GM18508 (cell line): ENCODE data around the gene RAG1.

ENCODE experiments used
- ATAC-seq: cut with Tn5 transposase; IDR thresholded peaks from one replicate; pipeline ENCODE4 v1.9.1; 2021; ENCODE audit warnings: moderate number of reproducible peaks; ENCODE audit not compliant: insufficient read depth, unreplicated experiment

Gene RAG1

DNA sequence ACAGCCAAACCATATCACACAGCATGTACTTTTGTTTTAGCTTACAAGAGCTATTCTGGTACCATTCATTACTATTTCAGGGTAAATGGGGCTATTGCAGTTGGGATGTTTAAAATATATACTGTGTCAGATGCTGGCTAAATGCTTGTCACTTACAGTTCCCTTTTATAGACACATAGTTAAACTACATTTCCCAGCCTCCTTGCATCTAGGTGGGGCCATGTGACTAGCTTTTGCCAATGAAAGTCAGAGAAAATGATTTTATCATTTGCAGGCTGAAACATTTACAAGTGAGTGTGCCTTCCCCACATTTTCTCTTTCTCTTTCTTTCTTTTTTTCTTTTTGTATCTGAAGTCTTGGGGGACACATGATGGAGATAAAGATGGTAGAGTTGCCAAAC is 18.7 kb downstream of the RAG1 start:
- ATAC-seq: no peak

DNA sequence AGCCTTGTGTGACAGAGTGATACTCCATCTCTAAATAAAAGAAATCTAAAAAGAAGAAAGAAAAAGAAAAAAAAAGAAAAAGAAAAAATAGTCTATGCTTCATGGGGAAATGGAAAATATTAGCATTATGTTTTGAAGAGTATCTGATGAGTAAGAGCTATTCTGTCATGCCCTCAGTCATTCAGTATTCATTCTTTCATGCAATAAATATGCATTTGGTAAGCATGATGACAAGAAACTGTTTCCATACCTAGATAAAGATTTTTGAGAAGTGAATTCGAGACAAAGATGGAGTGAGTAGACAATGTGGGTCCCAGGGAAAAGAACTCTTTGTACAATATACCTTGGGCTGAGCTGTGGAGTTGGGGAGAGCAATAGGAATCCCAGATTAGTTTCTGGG is 20.3 kb downstream of the RAG1 start:
- no peak for ATAC-seq

DNA sequence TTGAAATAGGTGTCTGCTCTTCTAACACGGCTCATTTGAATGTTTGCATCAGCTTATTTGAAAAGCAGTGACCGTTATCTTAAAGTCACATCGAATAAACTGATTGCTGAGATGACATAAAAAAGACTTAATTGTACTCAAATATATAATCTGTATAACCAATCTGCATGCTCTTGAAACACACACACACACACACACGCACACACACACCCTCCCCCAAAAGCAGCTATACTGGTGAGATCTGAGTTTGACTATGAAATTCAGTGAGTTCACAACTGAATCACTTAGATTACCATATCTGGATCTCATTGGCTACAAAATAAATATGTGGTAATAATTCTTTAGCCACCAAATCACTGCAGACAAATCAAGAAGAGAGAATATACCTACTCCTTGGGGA is 22.7 kb downstream of the RAG1 start:
- no peak for ATAC-seq

DNA sequence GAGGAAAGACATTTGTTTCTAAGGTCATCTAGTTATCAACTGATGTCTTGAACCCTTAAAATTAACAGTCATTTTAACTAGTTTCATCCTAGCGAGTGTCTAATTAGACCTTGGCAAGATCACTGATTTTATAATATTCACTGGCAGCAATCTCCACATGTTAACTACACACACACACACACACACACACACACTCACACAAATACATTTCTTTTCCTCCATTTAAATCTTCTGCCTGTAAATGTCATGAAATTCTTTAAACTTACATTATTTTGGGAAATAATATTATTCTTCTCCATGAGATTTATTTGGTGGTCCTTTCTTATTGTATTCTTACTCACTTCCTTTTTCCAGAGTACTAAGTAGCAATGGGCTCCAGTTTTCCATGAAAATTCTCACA is 23.6 kb downstream of the RAG1 start:
- ATAC-seq: no peak

DNA sequence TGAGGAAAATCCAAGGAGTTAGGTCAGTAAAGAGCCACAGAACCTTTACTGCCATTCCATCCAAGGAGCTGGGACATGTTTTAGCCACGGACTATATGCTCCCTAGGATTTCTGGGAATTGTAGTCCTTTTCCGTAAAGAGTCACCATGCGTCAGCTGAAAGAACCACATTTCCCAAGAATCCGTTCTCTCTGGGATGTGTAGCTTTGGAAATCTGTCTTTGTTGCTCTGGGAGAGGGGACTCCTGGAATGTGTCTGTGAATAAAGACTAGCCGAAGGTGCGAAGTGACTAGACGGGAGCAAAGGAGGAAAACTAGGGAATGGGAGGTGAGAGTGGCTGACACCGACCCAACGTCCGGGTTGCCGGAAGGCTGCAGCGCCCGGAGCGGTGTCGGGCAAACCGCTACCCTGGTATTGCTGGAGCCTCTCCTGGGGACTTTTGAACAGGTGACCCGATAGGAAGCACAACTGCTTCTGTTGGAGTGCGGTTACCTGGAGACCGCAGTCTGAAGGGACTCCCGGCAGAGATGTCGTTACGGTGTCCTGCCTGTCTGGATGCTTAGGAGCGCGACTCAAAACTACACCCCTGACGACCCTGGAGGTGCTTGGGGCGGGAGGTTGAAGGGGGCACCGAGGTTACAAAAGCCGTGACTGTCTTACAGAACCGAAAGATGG is 26.6 kb downstream of the RAG1 start, which contains the start of gene IFTAP:
TSS of gene IFTAP (plus strand) at position 187 of the 674 bp plus-strand sequence. CDS start 15,602 bp downstream, outside the sequence.
- ATAC-seq: peak; percentile 78

DNA sequence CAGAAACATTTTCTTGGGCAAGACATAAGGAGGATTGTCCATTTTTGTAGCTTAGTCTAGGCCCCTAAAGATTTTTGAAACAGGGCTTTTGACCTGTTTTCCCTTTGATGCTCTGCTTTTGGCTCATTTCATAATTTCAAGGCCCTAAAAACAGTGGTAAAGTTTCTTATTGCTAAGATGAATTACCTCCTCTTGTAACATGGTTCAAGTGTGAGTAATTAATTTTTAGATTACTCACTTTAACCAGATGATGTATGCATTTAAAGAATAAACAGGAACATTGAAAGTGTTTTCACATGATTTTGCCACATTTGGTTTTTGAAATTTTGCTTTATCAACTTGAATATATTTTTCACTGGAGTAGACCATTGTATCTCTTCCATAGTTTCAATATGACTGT is 29.1 kb downstream of the RAG1 start:
- no peak for ATAC-seq

DNA sequence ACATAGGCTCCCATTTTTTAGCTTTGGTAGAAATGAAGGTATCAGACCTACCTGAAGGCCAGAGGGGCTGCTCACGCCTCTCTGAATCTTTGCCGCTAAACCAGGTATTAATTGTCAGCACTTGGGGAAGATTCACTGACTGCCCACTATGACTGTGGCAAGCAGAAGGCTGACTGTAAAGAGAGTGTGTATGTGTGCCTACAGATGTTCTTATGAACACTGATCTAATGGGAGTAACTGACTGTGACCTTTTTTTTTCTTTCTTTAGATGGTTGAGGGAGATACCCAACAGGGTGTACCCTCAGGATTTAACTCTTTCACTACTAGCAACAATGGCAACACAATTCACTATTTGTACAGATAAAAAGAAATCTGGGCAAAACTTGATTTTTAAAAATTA is 30.2 kb downstream of the RAG1 start, which contains the start of gene RAG2:
TSS of gene RAG2 (minus strand) at position 186 of the 400 bp plus-strand sequence. CDS start 4,068 bp downstream, outside the sequence.
- ATAC-seq: no peak

DNA sequence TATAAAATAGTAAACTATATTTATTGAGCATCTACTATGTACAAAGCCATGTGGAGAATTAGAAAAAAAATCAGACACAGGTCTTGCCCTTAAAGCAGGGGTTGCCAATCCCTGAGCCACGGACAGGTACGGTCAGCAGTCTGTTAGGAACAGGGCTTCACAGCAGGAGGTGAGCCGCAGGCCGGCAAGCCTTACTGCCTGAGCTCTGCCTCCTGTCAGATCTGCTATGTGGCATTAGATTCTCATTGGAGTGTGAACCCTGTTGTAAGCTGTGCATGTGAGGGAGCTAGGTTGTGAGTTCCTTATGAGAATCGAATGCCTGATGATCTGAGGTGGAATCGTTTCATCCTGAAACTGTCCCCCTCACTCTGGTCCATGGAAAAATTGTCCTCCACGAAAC is 32.4 kb downstream of the RAG1 start:
- ATAC-seq: no peak

DNA sequence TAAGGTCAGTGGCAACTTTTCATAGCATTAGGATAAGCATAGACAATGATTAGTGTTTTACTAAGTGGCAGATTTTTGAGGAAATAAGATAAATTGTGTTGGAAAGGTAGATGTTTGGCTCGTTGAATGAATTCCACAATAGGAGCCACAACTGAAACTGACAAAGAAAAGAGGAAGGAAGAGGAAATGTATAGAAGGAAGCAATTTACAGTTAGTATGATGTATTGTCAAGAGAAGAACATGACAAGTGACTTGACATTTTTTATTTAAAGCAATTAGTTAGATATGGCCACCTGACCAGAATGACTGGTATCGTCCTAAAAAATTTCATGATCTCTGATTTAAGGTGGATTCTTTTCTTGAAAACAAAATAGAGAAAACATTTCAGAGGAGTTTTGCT is 33.3 kb downstream of the RAG1 start:
- ATAC-seq: no peak

DNA sequence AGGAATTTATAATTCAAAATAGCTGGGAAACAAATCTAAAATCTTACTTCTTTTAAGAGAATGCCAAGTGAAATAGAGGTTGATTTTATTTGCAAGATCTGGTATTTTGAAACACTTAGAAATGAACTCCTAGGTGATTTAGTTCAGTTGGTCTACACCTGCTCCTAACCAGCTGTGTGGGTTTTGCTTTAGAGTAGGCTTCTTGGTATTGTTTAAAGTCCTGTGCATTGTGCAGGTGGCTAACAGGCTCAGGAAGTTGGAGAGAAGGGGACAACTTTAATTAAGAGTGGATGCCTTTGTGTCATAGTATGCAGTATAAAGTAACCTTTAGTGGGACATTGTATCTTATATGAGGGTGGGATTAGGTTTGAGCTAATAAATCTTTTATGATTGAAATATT is 34.3 kb downstream of the RAG1 start:
- no peak for ATAC-seq

DNA sequence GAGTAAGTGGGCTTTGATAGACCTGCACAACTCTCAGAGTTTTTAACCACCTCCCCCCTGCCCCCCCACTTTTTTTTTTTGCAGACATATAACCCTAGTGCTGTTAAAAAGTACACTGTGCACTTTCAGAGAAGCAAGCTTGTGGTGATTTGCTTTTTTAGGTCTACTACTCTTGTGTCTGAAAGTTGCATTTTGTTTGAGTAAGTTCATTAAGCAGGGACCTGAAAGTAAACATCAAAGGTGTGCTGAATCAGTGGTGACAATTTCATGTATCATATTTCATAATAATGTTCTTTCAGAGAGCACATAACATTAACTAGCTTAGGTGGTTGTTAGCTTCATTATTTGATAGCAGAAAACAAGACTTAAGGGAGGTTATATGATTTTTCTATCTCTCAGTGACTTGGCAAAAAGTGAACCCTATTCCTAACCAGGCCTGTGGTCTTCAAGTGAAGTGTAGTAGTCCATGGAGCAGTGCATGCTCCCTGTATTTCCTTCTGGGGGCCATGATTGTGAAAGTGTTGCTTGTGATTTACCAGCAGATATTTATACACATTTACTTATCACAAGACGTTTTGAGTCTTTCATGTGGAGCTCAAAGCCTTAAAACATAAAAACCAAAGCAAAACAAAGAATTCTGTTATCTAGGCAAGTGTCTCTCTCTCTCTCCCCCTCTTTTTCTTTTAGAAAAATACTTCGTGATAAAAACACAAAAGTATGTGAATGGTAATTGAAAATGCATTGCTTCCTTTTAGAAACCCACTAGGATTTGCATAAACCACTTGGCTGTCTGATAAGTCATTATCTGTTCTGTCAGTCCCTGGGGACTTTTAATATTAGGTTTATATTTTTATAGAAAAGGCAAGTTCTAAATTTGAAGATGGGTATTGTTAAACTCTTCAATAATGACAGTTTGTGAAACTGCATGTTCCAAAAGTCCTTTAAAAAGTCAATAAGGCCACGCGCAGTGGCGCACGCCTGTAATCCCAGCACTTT is 37.7 kb downstream of the RAG1 start:
- peak; percentile 62 for ATAC-seq

DNA sequence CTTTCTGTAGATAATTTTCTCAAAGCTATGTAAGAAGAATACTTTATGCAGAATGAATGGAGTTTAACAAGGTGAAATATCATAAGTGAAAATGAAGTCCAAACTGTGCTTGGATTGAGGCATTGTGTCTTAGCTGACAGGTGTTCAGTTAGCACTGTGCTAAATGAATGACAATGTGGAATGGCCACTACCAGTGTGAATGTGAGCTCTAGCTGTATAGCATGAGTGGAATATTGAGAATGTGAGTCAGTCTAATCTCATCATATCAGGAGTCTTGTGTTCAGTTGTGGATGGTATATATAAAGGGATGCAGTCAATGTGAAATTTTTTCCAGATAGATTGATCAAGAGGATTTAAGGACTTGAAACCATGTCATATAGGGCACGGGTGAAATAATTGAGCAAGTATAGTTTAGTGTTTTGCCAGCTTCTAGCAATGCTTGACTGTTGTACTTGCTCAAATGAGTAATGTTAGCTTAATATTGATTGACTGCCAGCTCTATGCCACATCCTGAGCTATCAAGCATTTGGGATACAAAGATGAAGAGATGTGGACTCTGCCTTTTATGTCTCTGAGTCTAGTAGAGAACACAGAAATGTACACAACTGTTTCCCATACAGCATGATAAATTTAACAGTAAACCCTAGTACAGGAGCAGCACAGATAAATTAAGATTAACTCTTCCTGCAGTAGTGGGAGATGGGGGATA is 40.8 kb downstream of the RAG1 start:
- ATAC-seq: no peak

DNA sequence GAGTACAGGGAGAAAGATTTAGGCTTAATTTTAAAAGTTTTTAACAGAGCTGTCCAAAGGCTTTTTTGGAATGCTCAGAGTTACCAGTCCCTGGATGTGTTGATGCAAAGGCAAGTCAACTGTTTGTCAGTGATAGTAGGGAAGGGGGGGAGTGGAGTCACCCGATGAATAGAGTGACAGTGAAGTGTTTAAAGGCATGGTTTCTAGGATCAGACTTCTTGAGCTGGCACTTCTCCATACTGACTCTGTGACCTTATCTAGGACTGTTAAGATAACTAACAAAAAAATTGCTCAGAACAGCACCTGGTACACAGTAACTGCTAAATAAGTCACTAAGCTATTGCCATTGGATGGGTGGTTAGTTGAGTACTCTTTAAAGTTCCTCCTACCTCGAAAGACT is 41.6 kb downstream of the RAG1 start:
- no peak for ATAC-seq

DNA sequence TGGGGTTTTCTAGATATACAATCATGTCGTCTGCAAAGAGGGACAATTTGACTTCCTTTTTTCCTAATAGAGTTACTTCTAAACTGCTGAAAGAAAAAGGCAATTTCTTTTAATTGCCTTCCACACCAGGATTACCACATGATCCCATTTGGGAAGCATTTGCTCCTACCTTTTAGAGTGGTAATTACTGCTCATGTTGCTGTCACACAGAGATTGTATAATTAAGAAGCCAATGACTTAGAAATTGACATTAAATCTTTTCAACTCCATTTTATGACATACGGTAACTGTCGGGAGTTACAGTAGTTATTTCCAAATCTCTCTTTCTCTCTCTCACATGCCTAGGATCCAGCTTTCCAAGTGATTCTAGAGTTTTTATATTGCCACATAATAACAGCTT is 48.0 kb downstream of the RAG1 start:
- ATAC-seq: no peak

DNA sequence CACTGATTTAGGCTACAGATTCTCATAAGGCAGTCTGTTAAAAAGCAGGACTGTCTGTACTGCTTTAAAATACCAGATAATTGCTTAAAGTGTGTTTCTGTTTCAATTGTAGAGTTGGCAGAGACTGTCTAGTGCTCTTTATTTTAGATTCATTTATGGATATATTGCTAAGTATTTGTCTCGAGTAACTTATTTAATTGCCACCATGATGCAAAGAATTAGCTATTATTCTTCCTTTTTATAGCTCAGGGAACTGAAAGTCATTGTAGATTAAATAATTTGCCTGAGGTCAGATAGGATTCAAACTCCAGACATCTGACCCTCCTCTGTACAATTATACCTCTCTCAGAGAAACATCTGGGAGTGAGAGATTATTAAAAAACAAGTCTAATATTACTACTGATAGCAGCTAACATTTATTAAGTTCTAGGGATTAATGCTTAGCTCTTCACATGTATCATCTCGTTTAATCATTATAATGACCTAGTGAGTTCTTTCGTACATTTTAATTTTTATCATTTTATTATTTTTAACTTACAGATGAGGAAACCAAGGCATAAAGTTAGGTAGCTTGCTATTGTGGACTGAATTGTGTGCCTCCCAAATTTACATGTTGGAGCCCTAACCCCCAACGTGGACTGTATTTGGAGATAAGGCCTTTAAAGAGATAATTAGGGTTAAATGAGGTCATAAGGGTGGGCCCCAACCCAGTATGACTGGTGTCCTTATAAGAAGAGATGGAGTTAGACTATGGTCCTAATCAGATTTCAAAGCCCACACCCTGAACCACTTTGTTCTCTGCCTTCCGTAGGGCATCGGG is 49.9 kb downstream of the RAG1 start:
- no peak for ATAC-seq

DNA sequence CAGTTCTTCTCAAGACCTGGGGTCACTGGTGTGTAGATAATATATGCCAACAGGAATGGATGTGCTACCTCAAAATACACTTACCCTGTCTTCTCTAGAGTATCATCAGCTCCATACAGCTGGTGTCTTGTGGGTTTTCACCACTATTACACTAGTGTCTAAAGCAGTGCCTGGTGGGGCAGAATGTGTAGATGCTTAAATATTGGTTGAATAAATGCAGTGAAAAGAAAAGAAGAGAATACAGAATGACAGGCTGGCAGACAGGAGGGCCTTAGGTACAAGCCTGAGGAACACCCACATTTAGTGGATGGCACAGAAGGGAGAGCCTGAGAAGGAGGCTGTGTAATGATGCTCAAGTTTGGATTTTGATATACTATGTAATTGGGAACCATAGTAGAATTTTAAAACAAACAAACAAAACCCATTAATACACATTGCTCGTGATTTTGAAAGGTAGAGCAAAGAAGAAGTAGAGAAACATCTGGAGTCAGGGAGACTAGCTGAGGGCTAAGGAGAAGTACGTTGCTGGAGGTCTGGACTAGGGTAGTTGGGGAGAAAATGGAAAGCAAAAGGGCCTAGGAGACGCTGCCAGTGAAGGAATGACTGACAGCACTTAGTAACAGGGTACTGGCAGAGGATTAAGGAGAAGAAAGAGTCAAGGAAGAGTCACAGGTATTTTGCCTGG is 50.7 kb downstream of the RAG1 start:
- ATAC-seq: no peak

DNA sequence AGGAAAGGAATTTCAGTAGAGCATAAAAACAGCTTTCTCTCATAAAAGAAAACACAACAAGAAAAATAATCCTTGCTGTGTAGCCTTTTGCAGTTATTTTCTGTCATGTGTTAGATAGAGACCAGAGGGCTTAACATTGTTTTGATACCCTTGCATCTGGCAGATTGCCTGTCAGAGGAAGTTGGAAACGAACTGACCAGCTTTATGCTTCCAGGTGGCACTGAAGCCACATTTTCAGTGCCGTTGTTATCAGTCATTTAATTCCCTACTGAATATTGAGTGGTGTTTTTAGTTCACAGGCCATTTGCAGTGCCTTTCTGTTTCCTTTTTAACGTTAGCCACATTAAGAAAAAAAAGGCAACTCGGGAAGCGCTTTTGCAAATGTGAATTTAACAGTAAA is 51.7 kb downstream of the RAG1 start:
- ATAC-seq: no peak

DNA sequence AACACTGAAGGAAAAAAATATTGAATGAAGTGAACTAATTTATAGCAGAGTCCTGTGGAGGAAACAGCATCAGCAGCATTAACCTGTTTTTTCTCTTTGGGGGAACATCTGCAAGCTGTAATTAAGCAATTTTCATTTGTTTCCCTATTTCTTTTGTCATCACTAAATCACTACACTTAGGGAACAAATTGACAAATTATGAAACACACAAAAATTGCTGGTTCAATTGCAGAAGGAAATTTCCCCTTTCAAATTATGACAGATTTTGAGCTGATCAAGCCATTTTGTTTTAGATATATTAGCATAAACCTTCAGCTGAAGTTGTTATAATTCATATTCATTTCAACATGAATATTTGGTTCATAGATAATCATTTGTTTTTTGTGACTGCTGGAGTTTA is 52.4 kb downstream of the RAG1 start:
- ATAC-seq: no peak

DNA sequence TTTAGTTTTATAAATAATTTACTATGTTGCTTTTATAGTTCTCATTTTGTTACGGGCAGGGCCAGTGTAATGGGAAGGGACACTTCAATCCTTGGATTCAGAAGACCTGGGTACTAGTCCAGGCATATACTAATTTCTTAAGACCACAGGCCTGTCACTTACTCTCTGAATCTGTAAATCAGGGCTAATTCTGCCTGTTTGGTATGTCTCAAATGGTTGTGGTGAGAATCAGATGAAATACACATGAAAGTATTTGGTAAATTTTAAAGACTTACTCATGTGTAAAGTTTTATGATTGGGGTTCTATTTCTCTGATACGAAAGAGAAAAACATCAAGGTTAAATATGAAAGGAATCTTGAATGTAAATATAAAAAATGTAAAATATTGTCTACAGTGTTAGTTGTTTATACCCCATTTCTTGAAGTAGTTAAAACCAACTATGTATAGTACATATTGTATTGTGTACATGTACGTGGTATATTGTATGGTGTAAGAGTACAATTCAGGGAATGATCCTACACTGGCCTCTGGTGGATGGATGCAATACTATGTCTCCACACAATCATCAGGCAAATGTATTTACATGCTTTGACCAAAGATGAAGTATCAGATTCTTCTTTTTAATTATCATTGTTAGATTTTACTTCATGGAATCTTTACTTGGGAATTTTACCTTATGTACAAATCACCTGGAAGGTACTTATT is 54.8 kb downstream of the RAG1 start:
- ATAC-seq: peak; percentile 57
